ENCODE data around the gene VEGFA.

VEGFA gene

GRCh38 chr6:43739642-43740091 is 30.3 kb upstream of the VEGFA start:
- DNase-seq: no peak

- no peak for DNase-seq
Measured at GRCh38 chr6:43740321-43740960, 29.6 kb upstream of the VEGFA start.

- no peak for DNase-seq
Measured at GRCh38 chr6:43740961-43741764, 28.8 kb upstream of the VEGFA start.

- DNase-seq: no peak
Measured at GRCh38 chr6:43741829-43742228, 28.2 kb upstream of the VEGFA start.

- DNase-seq: no peak
Measured at GRCh38 chr6:43742285-43742684, 27.7 kb upstream of the VEGFA start.

- DNase-seq: no peak
Measured at GRCh38 chr6:43742931-43743632, 26.9 kb upstream of the VEGFA start.

- no peak for DNase-seq
Measured at GRCh38 chr6:43743682-43744381, 26.2 kb upstream of the VEGFA start.

- no peak for DNase-seq
Measured at GRCh38 chr6:43744491-43744890, 25.5 kb upstream of the VEGFA start.

- no peak for DNase-seq
Measured at GRCh38 chr6:43744931-43745727, 24.9 kb upstream of the VEGFA start.

GRCh38 chr6:43746071-43746470 is 23.9 kb upstream of the VEGFA start:
- no peak for DNase-seq

GRCh38 chr6:43746613-43747102 is 23.4 kb upstream of the VEGFA start:
- no peak for DNase-seq

- no peak for DNase-seq
Measured at GRCh38 chr6:43747784-43748183, 22.2 kb upstream of the VEGFA start.

GRCh38 chr6:43748765-43749164 is 21.2 kb upstream of the VEGFA start:
- no peak for DNase-seq

- no peak for DNase-seq
Measured at GRCh38 chr6:43749461-43749860, 20.6 kb upstream of the VEGFA start.

GRCh38 chr6:43750622-43751021 is 19.4 kb upstream of the VEGFA start:
- DNase-seq: no peak

- DNase-seq: no peak
Measured at GRCh38 chr6:43753570-43754183, 16.3 kb upstream of the VEGFA start.

GRCh38 chr6:43757966-43758616 is 11.9 kb upstream of the VEGFA start:
- DNase-seq: no peak

GRCh38 chr6:43758617-43759050 is 11.4 kb upstream of the VEGFA start:
- no peak for DNase-seq

GRCh38 chr6:43759136-43759906 is 10.7 kb upstream of the VEGFA start:
- DNase-seq: no peak

- no peak for DNase-seq
Measured at GRCh38 chr6:43759907-43760206, 10.2 kb upstream of the VEGFA start.
